Stimulated activated memory B cell treated with anti-CD40 and anti-IgM and Interleukin-4, amounts not matched to agents 10 μg/mL and 1 μg/mL and 100 μg/mL, for 72 hours (primary cell): Measurements from ENCODE around the gene YIF1A.
A peak's percentile ranks its signal among the peaks of the same experiment; 100 is the strongest.
"Not testable (repeated sequence)": the region's sequence is repeated elsewhere in the genome, so short reads cannot be mapped to it uniquely, and the experiment has no call there.

Experiments
- ATAC-seq: fragments of 150-1000 bp; cut with Tn5 transposase; 2 replicates; pipeline ENCODE4 v1.10.0; 2021
- H3K27ac Mint-ChIP-seq: one replicate; pipeline ENCODE4 v1.8.0; 2022; ENCODE audit warnings: mild to moderate bottlenecking, mixed read lengths
- H3K27me3 Mint-ChIP-seq: one replicate; pipeline ENCODE4 v1.8.0; 2022; ENCODE audit warnings: mixed read lengths
- H3K36me3 Mint-ChIP-seq: one replicate; pipeline ENCODE4 v1.8.0; 2022; ENCODE audit warnings: mixed read lengths
- H3K4me1 Mint-ChIP-seq: one replicate; pipeline ENCODE4 v1.8.0; 2022; ENCODE audit warnings: mixed read lengths
- H3K4me3 Mint-ChIP-seq: one replicate; pipeline ENCODE4 v1.8.0; 2022; ENCODE audit warnings: mild to moderate bottlenecking, moderate library complexity, mixed read lengths
- H3K9me3 Mint-ChIP-seq: one replicate; pipeline ENCODE4 v1.8.0; 2022; ENCODE audit warnings: mixed read lengths

The YIF1A gene

GRCh38 chr11:66316849-66317251 is 27.9 kb upstream of the YIF1A start, which contains the start of gene CD248:
Gene CD248, minus strand, starts transcription at chr11:66317044. Its CDS starts 17 bp downstream, at chr11:66317027.
- Mint-ChIP-seq H3K27me3 (no peaks in the 10 kb centered on the region), H3K9me3 (no peaks in the 10 kb centered on the region), H3K4me1 (peaks cover 41% of the 10 kb centered on the region), H3K27ac (peak within 1 kb of the TSS; percentile 83), H3K36me3 (no peaks in the 10 kb centered on the region), H3K4me3 (peak within 1 kb of the TSS; percentile 48)
- no peak for ATAC-seq

GRCh38 chr11:66315921-66316811 is 27.2 kb upstream of the YIF1A start:
- peaks cover 45% of the 10 kb centered on the region for H3K4me1 Mint-ChIP-seq
- no peaks in the 10 kb centered on the region for H3K9me3 Mint-ChIP-seq
- H3K4me3 Mint-ChIP-seq, result no peak overlapping the region
- ATAC-seq, result no peak
- no peaks in the 10 kb centered on the region for H3K27me3 Mint-ChIP-seq
- no peak overlapping the region for H3K27ac Mint-ChIP-seq
- no peaks in the 10 kb centered on the region for H3K36me3 Mint-ChIP-seq

GRCh38 chr11:66315498-66315885 is 26.5 kb upstream of the YIF1A start:
- no peak for ATAC-seq
- Mint-ChIP-seq H3K4me1 (peaks cover 45% of the 10 kb centered on the region), H3K9me3 (no peaks in the 10 kb centered on the region), H3K36me3 (no peaks in the 10 kb centered on the region), H3K27me3 (no peaks in the 10 kb centered on the region), H3K4me3 (no peak overlapping the region), H3K27ac (peak overlapping the region; percentile 52)

GRCh38 chr11:66314561-66315497 is 25.9 kb upstream of the YIF1A start:
- no peaks in the 10 kb centered on the region for H3K27me3 Mint-ChIP-seq
- no peak for ATAC-seq
- no peak overlapping the region for H3K4me3 Mint-ChIP-seq
- H3K4me1 Mint-ChIP-seq, result peaks cover 45% of the 10 kb centered on the region
- no peaks in the 10 kb centered on the region for H3K36me3 Mint-ChIP-seq
- H3K9me3 Mint-ChIP-seq, result no peaks in the 10 kb centered on the region
- H3K27ac Mint-ChIP-seq, result peak overlapping the region; percentile 84

GRCh38 chr11:66314186-66314501 is 25.2 kb upstream of the YIF1A start:
- no peak for ATAC-seq
- Mint-ChIP-seq H3K4me3 (peak overlapping the region; percentile 60), H3K27ac (peak overlapping the region; percentile 84), H3K4me1 (peaks cover 40% of the 10 kb centered on the region), H3K36me3 (no peaks in the 10 kb centered on the region), H3K9me3 (no peaks in the 10 kb centered on the region), H3K27me3 (no peaks in the 10 kb centered on the region)

- H3K27ac Mint-ChIP-seq, result peak overlapping the region; percentile 84
- H3K36me3 Mint-ChIP-seq, result no peaks in the 10 kb centered on the region
- no peak for ATAC-seq
Observed at GRCh38 chr11:66313321-66314185, 24.6 kb upstream of the YIF1A start.

GRCh38 chr11:66312549-66313320 is 23.8 kb upstream of the YIF1A start:
- Mint-ChIP-seq H3K4me1 (peaks cover 26% of the 10 kb centered on the region), H3K9me3 (no peaks in the 10 kb centered on the region), H3K27ac (peak overlapping the region; percentile 84), H3K4me3 (peak overlapping the region; percentile 87), H3K27me3 (no peaks in the 10 kb centered on the region), H3K36me3 (no peaks in the 10 kb centered on the region)
- ATAC-seq, result peak; percentile 86

More at GRCh38 chr11:66313321-66314185, 24.6 kb upstream of the YIF1A start:
- Mint-ChIP-seq H3K9me3 (no peaks in the 10 kb centered on the region), H3K4me1 (peaks cover 34% of the 10 kb centered on the region), H3K27me3 (no peaks in the 10 kb centered on the region), H3K4me3 (peak overlapping the region; percentile 87)

- peak overlapping the region; percentile 87 for H3K4me3 Mint-ChIP-seq
- ATAC-seq, result peak; percentile 87
- H3K36me3 Mint-ChIP-seq, result no peaks in the 10 kb centered on the region
- H3K27me3 Mint-ChIP-seq, result no peaks in the 10 kb centered on the region
- H3K4me1 Mint-ChIP-seq, result peaks cover 19% of the 10 kb centered on the region
- H3K27ac Mint-ChIP-seq, result peak overlapping the region; percentile 84
- H3K9me3 Mint-ChIP-seq, result no peaks in the 10 kb centered on the region
Observed at GRCh38 chr11:66311965-66312548, 23.1 kb upstream of the YIF1A start.

- no peak for ATAC-seq
- H3K9me3 Mint-ChIP-seq, result no peaks in the 10 kb centered on the region
- H3K27me3 Mint-ChIP-seq, result no peaks in the 10 kb centered on the region
- peaks cover 19% of the 10 kb centered on the region for H3K4me1 Mint-ChIP-seq
- peak overlapping the region; percentile 87 for H3K4me3 Mint-ChIP-seq
- peak overlapping the region; percentile 84 for H3K27ac Mint-ChIP-seq
- no peaks in the 10 kb centered on the region for H3K36me3 Mint-ChIP-seq
Observed at GRCh38 chr11:66311470-66311964, 22.6 kb upstream of the YIF1A start.

- not testable (repeated sequence) for ATAC-seq
Observed at GRCh38 chr11:66310803-66311440, 22.0 kb upstream of the YIF1A start.

GRCh38 chr11:66310324-66310723 is 21.4 kb upstream of the YIF1A start:
- Mint-ChIP-seq H3K4me3 (no peak overlapping the region), H3K9me3 (no peaks in the 10 kb centered on the region), H3K4me1 (peaks cover 16% of the 10 kb centered on the region), H3K36me3 (no peaks in the 10 kb centered on the region), H3K27ac (no peak overlapping the region), H3K27me3 (no peaks in the 10 kb centered on the region)
- no peak for ATAC-seq

More at GRCh38 chr11:66310803-66311440, 22.0 kb upstream of the YIF1A start:
- H3K27me3 Mint-ChIP-seq, H3K4me3 Mint-ChIP-seq, H3K36me3 Mint-ChIP-seq, H3K9me3 Mint-ChIP-seq: not testable (repeated sequence)
- H3K27ac Mint-ChIP-seq, result peak overlapping the region; percentile 84
- H3K4me1 Mint-ChIP-seq, result peaks cover 19% of the 10 kb centered on the region

- H3K27ac Mint-ChIP-seq, result no peak overlapping the region
- no peak overlapping the region for H3K4me3 Mint-ChIP-seq
- peaks cover 14% of the 10 kb centered on the region for H3K4me1 Mint-ChIP-seq
- no peaks in the 10 kb centered on the region for H3K27me3 Mint-ChIP-seq
- no peaks in the 10 kb centered on the region for H3K9me3 Mint-ChIP-seq
- ATAC-seq, result no peak
- H3K36me3 Mint-ChIP-seq, result no peaks in the 10 kb centered on the region
Observed at GRCh38 chr11:66309475-66309874, 20.5 kb upstream of the YIF1A start.

GRCh38 chr11:66302656-66303055 is 13.7 kb upstream of the YIF1A start:
- Mint-ChIP-seq H3K27ac (no peak overlapping the region), H3K36me3 (no peaks in the 10 kb centered on the region), H3K4me1 (no peaks in the 10 kb centered on the region), H3K9me3 (no peaks in the 10 kb centered on the region), H3K4me3 (no peak overlapping the region), H3K27me3 (no peaks in the 10 kb centered on the region)
- no peak for ATAC-seq
